Mucosa of descending colon (tissue), 3 donors: ENCODE data around the gene CCDC14. TPM values are rescaled to one million over a fixed set of nuclear protein-coding genes. Genes with fewer than 3 reads are reported as not detected.
"Not testable (repeated sequence)": the region's sequence is repeated elsewhere in the genome, so short reads cannot be mapped to it uniquely, and the experiment has no call there.

Experiments used
- ATAC-seq: fragments of 200-7000 bp; cut with Tn5 transposase; one replicate; pipeline ENCODE4 v1.9.1; 2020; ENCODE audit warnings: mild to moderate bottlenecking, moderate library complexity
- DNase-seq, 3 donors: peaks; one replicate each; pipeline ENCODE4 v3.0.0-alpha.2; 2020
- H3K36me3 ChIP-seq: fragments of 200-600 bp; one replicate; pipeline ENCODE4 v1.8.0; 2021; ENCODE audit warnings: low read depth, mild to moderate bottlenecking
- H3K4me1 ChIP-seq: fragments of 200-600 bp; one replicate; pipeline ENCODE4 v1.8.0; 2021; ENCODE audit warnings: low read depth, mild to moderate bottlenecking
- H3K4me3 ChIP-seq: fragments of 200-600 bp; one replicate; pipeline ENCODE4 v1.8.0; 2021; ENCODE audit warnings: mild to moderate bottlenecking
- H3K9me3 ChIP-seq: fragments of 200-600 bp; one replicate; pipeline ENCODE4 v1.8.0; 2021; ENCODE audit warnings: mild to moderate bottlenecking
- intact Hi-C, 2 donors: fragments of 100-400 bp; cut with DNase I in 1 of 2; cut with micrococcal nuclease in 1 of 2; formaldehyde crosslinking; loops; one replicate each; pipeline versions ENCODE4 v1.11.0 to v1.11.1; 2022; cut with DNase I, micrococcal nuclease
- total RNA-seq, 3 donors: library from RNA; stranded (reverse); fragmentation: NEBNext Ultra II Directional in 2 of 3; extraction: Animal tissue kit (Norgen Biotek cat#: 25700) in 2 of 3; gene quantifications; one replicate each; pipeline versions ENCODE4 v1.2.1 to v1.2.4, GENCODE V29; 2021 to 2023
- TF ChIP-seq, protein P1 (sequence below): fragments of 200-600 bp; IDR thresholded peaks from one replicate; pipeline ENCODE4 v1.8.0; 2022; ENCODE audit warnings: antibody characterized with exemption, mild to moderate bottlenecking
- donor health status: DM: no; HTN: no; CAD: no; lungs with moderate emphysema.
- donor health status: DM: no; HTN: no; CAD: no.
- donor health status: DM: no; HTN: yes; CAD: no.

The CCDC14 gene
- total RNA-seq, 3 donors from 2014 or later, result 60.5 to 93.8 (median 62.8) TPM

DNA sequence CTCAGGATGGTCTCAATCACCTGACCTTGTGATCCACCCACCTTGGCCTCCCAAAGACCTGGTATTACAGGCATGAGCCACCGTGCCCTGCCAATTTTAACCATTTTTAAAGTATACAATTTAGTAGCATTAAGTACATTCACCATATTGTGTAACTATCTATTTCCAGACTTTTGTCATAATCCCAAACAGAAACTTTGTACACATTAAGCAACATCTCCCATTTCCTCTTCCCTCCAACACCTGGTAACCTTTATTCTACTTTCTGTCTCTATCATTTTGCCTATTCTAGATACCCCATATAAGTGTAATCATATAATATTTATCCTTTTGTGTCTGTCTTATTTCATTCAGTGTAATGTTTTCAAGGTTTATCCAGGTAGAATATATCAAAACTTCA is 68.0 kb downstream of the CCDC14 start:
- no peak overlapping the region for H3K4me3 ChIP-seq
- DNase-seq, result no peak
- ATAC-seq, result no peak
- H3K9me3 ChIP-seq, result peaks cover 13% of the 10 kb centered on the region
- no peaks in the 10 kb centered on the region for H3K4me1 ChIP-seq
- intact Hi-C loops, result no loop called here
- TF ChIP-seq, protein P1, sequence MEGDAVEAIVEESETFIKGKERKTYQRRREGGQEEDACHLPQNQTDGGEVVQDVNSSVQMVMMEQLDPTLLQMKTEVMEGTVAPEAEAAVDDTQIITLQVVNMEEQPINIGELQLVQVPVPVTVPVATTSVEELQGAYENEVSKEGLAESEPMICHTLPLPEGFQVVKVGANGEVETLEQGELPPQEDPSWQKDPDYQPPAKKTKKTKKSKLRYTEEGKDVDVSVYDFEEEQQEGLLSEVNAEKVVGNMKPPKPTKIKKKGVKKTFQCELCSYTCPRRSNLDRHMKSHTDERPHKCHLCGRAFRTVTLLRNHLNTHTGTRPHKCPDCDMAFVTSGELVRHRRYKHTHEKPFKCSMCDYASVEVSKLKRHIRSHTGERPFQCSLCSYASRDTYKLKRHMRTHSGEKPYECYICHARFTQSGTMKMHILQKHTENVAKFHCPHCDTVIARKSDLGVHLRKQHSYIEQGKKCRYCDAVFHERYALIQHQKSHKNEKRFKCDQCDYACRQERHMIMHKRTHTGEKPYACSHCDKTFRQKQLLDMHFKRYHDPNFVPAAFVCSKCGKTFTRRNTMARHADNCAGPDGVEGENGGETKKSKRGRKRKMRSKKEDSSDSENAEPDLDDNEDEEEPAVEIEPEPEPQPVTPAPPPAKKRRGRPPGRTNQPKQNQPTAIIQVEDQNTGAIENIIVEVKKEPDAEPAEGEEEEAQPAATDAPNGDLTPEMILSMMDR, result no peak
- no peaks in the 10 kb centered on the region for H3K36me3 ChIP-seq

DNA sequence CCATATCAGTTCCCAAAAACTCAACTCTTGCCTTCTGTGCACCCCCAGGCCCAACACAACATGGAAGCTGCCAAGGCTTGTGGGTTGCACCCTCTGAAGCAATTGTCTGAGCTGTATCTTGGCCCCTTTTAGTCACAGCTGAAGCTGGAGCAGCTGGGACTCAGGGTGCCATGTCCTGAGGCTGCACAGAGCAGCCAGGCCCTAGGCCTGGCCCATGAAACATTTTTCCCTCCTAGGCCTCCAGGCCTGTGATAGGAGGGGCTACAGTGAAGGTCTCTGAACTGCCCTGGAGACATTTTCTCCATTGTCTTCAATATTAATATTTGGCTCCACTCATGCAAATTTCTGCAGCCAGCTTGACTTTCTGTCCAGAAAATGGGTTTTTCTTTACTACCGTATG is 68.8 kb downstream of the CCDC14 start:
- intact Hi-C loops, result no loop called here
- H3K4me1 ChIP-seq, result no peaks in the 10 kb centered on the region
- H3K4me3 ChIP-seq, result no peak overlapping the region
- peaks cover 13% of the 10 kb centered on the region for H3K9me3 ChIP-seq
- TF ChIP-seq, protein P1, result no peak
- DNase-seq (no peak), ATAC-seq (no peak)
- H3K36me3 ChIP-seq, result no peaks in the 10 kb centered on the region

DNA sequence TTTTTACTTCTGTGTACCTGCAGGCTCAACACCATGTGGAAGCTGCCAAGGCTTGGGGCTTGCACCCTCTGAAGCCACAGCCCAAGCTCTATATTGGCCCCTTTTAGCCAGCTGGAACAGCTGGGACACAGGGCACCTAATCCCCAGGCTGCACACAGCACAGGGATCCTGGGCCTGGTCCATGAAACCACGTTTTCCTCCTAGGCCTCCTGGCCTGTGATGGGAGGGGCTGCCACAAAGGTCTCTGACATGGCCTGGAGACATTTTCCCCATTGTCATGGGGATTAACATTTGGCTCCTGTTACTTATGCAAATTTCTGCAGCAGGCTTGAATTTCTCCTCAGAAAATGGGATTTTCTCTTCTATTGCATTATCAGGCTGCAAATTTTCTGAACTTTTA is 70.0 kb downstream of the CCDC14 start:
- H3K36me3 ChIP-seq, H3K4me3 ChIP-seq, H3K4me1 ChIP-seq, ATAC-seq, DNase-seq, intact Hi-C loops: not testable (repeated sequence)
- peaks cover 13% of the 10 kb centered on the region for H3K9me3 ChIP-seq

DNA sequence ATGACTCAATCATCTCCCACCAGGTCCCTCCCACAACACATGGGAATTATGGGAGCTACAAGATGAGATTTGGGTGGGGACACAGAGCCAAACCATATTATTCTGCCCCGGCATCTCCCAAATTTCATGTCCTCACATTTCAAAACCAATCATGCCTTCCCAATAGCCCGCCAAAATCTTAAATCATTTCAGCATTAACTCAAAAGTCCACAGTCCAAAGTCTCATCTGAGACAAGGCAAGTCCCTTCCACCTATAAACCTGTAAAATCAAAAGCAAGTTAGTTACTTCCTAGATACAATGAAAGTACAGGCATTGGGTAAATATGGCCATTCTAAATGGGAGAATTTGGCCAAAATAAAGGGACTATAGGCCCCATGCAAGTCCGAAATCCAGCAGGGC is 70.9 kb downstream of the CCDC14 start:
- intact Hi-C loops, H3K36me3 ChIP-seq, ATAC-seq, H3K4me1 ChIP-seq, H3K4me3 ChIP-seq, DNase-seq: not testable (repeated sequence)
- H3K9me3 ChIP-seq, result peaks cover 13% of the 10 kb centered on the region

DNA sequence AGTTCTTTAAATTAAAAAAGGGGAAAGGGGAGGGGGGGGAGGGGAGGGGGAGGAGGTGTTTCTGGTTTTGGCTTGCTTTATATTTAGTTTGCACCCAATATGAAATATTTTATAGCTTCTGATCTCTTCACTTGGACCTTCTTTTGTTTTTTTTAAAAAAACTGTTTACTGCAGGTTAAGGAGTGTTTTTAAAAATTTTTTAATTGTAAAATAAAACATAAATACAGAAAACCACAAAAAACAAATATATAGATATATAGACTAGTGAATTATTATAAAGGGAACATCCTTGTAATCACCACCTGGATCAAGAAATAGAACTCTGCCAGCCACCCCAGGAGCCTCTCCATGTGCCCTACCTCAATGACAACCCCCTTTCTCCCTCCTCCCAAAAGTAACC is 76.0 kb downstream of the CCDC14 start:
- no peaks in the 10 kb centered on the region for H3K36me3 ChIP-seq
- TF ChIP-seq, protein P1, result no peak
- H3K4me3 ChIP-seq, result no peak overlapping the region
- H3K9me3 ChIP-seq, result no peaks in the 10 kb centered on the region
- intact Hi-C loops, result no loop called here
- ATAC-seq, result no peak
- peaks cover 9% of the 10 kb centered on the region for H3K4me1 ChIP-seq
- DNase-seq, result no peak

DNA sequence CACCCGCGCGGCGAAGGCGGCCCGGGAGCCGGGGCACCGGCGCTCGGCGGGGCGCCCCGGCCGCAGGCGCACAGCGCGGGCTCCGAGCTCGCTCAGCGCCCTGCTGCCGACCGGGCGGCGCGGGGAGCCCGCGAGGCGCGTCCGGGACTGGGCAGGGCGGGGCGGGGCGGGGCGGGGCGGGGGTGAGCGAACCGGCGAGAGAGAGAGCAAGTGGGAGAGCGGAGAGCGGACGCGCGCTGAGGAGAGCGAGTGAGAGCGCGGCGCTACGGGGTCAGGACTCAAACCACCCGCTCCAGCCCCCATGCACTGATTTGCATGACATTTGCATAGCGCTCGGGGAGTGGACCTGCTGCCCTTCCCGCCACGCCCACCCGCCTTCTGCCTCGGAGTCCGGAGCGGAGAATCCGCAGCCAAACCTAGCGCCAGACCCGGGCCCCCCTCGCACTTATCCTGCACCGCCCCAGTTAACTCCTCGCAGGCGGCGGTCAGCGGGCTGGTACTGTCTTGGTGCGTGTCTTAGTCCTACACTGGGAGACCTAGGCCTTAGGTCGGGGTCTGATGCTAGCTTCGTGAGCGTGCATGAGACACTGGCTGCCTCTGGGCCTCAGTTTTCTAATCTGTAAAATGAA is 76.7 kb downstream of the CCDC14 start, which contains the start of gene MYLK:
Gene MYLK, minus strand, starts transcription at position 130 of the 629 bp plus-strand sequence. CDS start 90,491 bp downstream, outside the sequence.
- Histone ChIP-seq H3K4me1 (peaks cover 9% of the 10 kb centered on the region), H3K4me3 (no peak within 1 kb of the TSS), H3K36me3 (no peaks in the 10 kb centered on the region), H3K9me3 (no peaks in the 10 kb centered on the region)
- DNase-seq (peak; percentile 66 to 84 (median 78)), ATAC-seq (peak; percentile 93)
- intact Hi-C loops, result no loop called here
- TF ChIP-seq, protein P1, result no peak
